Progenitor cell of endocrine pancreas (in vitro differentiated cells): ENCODE data around the gene EME2. TPM values are rescaled to one million over a fixed set of nuclear protein-coding genes. Genes with fewer than 3 reads are reported as not detected.

Experiments used
- DNase-seq: peaks from one replicate; pipeline ENCODE4 v3.0.0; 2021; ENCODE audit warnings: low spot score; ENCODE audit not compliant: unreplicated experiment
- H3K27ac Mint-ChIP-seq: 2 replicates; pipeline ENCODE4 v1.8.0; 2021; ENCODE audit warnings: mild to moderate bottlenecking, moderate library complexity, mixed read lengths
- H3K27me3 Mint-ChIP-seq: 2 replicates; pipeline ENCODE4 v1.8.0; 2021; ENCODE audit warnings: mixed read lengths
- H3K36me3 Mint-ChIP-seq: 2 replicates; pipeline ENCODE4 v1.8.0; 2022; ENCODE audit warnings: mixed read lengths; ENCODE audit not compliant: insufficient read depth
- H3K4me1 Mint-ChIP-seq: 2 replicates; pipeline ENCODE4 v1.8.0; 2021; ENCODE audit warnings: low read depth, mixed read lengths
- H3K4me3 Mint-ChIP-seq: 2 replicates; pipeline ENCODE4 v1.8.0; 2021; ENCODE audit warnings: low read depth, mild to moderate bottlenecking, moderate library complexity, mixed read lengths
- H3K9me3 Mint-ChIP-seq: 2 replicates; pipeline ENCODE4 v1.8.0; 2021; ENCODE audit warnings: low read depth, mixed read lengths
- long read RNA-seq: library from polyadenylated mRNA; unstranded; transcript quantifications from one replicate; pipeline ENCODE4 v2.0.0, GENCODE V29; 2020
- total RNA-seq: library from RNA; stranded (reverse); gene quantifications from 2 replicates; pipeline ENCODE4 v1.2.1, GENCODE V29; 2021
- TF ChIP-seq, protein P1 (sequence below): fragments of 200-600 bp; sonication (generic); IDR thresholded peaks from one replicate; pipeline ENCODE4 v1.5.0; 2021; ENCODE audit warnings: antibody characterized with exemption, mild to moderate bottlenecking; ENCODE audit not compliant: unreplicated experiment

The EME2 gene
- total RNA-seq: 50.6 and 53.4 TPM in 2 replicates
- long read RNA-seq, partial matches to known transcripts: 0 of 3 reads
- long read RNA-seq, other reads (novel, unspliced or antisense): 3 of 3 reads

DNA sequence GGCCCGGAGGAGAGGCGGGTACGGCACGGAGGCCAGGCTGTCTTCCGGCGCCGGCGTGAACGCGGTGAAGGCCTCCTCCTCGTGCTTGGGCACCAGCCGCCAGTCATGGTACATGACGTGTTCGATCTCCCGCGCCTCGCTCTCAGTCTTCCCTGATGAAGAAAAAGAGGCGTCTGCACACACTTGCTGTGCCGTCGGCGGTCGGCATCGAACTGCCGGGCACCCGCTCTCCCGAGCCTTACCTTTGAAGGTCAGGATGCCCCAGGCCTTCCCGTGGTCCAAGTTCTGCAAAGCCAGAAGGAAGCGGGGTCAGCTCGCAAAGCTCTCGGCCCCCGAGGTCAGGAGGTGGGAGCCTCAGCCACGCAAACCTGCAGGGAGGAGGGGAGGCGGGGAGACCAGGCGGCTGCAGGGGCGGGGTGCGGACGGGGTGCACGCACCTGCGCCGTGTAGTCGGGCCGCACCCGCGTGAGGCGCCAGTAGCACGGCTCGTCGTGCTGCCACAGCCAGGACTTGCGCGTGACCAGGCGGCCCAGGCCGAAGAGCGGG lies at the start of gene EME2:
Gene EME2 (plus strand): TSS at position 449 of the 546 bp plus-strand sequence. CDS start 418 bp downstream, outside the sequence.
- Mint-ChIP-seq H3K4me1 (peaks cover 9% of the 10 kb centered on the region), H3K36me3 (peaks cover 6% of the 10 kb centered on the region), H3K4me3 (peak within 1 kb of the TSS; percentile 94), H3K27ac (peak within 1 kb of the TSS; percentile 98), H3K9me3 (no peaks in the 10 kb centered on the region), H3K27me3 (no peaks in the 10 kb centered on the region)
- no peak for DNase-seq
- TF ChIP-seq, protein P1, sequence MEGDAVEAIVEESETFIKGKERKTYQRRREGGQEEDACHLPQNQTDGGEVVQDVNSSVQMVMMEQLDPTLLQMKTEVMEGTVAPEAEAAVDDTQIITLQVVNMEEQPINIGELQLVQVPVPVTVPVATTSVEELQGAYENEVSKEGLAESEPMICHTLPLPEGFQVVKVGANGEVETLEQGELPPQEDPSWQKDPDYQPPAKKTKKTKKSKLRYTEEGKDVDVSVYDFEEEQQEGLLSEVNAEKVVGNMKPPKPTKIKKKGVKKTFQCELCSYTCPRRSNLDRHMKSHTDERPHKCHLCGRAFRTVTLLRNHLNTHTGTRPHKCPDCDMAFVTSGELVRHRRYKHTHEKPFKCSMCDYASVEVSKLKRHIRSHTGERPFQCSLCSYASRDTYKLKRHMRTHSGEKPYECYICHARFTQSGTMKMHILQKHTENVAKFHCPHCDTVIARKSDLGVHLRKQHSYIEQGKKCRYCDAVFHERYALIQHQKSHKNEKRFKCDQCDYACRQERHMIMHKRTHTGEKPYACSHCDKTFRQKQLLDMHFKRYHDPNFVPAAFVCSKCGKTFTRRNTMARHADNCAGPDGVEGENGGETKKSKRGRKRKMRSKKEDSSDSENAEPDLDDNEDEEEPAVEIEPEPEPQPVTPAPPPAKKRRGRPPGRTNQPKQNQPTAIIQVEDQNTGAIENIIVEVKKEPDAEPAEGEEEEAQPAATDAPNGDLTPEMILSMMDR: no peak

- peak overlapping the region; percentile 54 for H3K27ac Mint-ChIP-seq
These were observed 49.0 kb upstream of the EME2 start for GRCh38 chr16:1723450-1724147.

GRCh38 chr16:1724491-1724890 lies 48.1 kb upstream of the EME2 start:
- no peak overlapping the region for H3K27ac Mint-ChIP-seq
- no peak for DNase-seq
- H3K9me3 Mint-ChIP-seq: no peaks in the 10 kb centered on the region
- TF ChIP-seq, protein P1: no peak
- no peak overlapping the region for H3K4me3 Mint-ChIP-seq
- peaks cover 4% of the 10 kb centered on the region for H3K36me3 Mint-ChIP-seq
- no peaks in the 10 kb centered on the region for H3K27me3 Mint-ChIP-seq
- H3K4me1 Mint-ChIP-seq: peaks cover 2% of the 10 kb centered on the region

More at GRCh38 chr16:1723450-1724147, 49.0 kb upstream of the EME2 start:
- H3K36me3 Mint-ChIP-seq: peaks cover 2% of the 10 kb centered on the region
- no peaks in the 10 kb centered on the region for H3K9me3 Mint-ChIP-seq
- H3K4me3 Mint-ChIP-seq: no peak overlapping the region
- no peaks in the 10 kb centered on the region for H3K27me3 Mint-ChIP-seq
- H3K4me1 Mint-ChIP-seq: peaks cover 4% of the 10 kb centered on the region
- DNase-seq: no peak
- TF ChIP-seq, protein P1: peak; percentile 77

DNA sequence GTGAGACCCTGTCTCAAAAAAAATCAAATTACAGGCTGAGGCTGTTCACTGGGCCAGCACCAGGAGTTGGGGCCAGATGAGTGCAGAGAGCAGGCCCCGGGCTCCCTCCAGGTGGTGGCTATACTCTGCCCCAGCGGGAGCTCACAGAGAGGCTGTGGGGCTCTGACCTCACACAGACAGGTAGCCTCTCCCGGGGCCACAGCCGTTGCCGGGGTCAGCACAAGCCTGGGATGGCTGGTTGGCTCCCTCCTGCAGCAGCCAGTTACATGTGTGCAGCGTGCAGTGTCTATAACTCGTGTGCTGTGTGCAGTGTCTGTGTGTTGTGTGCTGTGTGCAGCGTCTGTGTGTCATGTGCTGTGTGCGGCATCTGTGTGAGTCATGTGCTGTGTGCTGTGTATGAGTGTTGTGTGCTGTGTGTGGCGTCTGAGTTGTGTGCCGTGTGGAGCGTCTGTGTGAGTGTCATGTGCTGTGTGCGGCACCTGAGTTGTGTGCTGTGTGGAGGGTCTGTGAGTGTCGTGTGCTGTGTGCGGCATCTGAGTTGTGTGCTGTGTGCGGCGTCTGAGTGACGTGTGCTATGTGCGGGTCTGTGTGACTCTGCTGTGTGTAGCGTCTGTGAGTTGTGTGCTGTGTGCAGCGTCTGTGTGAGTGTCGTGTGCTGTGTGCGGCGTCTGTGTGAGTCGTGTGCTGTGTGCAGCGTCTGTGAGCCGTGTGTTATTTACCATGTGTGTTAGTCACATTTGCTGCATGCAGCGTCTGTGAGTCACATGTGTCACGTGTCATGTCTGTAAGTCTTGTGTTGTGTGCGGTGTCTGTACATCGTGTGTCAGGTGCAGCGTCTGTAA lies 45.7 kb upstream of the EME2 start:
- Mint-ChIP-seq H3K27me3 (no peaks in the 10 kb centered on the region), H3K4me1 (no peaks in the 10 kb centered on the region), H3K36me3 (peaks cover 6% of the 10 kb centered on the region), H3K27ac (peak overlapping the region; percentile 8), H3K4me3 (no peak overlapping the region), H3K9me3 (no peaks in the 10 kb centered on the region)
- no peak for DNase-seq
- TF ChIP-seq, protein P1: no peak
